NCI-H524 (cell line): ENCODE data around the gene GGTA1.

ENCODE experiments used
- DNase-seq, 2 experiments: peaks; one replicate each; lab custom pipeline; 2025; lab: John Stamatoyannopoulos, UW

Gene GGTA1

GRCh38 chr9:121499177-121499426 lies 542 bp downstream of the GGTA1 start:
- no peak for DNase-seq

- peak in 1 of 2 experiments; percentile 38 for DNase-seq
These were observed 1.0 kb downstream of the GGTA1 start for GRCh38 chr9:121498487-121499176.

DNA sequence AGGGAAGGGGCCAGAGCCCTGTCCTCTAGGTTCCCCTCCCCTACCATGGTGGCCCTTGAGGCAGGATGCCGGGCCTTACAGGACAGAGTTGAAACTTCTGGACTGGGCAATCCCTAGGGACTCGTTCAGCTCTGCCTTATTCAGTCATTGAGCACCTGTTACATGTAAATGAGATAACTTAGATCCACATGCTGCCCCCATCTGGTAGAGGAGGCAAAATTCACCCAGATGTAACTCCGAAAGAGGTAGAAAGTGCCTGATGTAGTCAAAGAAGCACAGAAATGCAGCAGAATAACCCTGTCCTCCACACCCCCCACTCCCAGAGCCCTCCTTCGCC lies 1.5 kb downstream of the GGTA1 start:
- peak; percentile 88 to 97 for DNase-seq

GRCh38 chr9:121495976-121496375 lies 3.7 kb downstream of the GGTA1 start:
- no peak for DNase-seq

- no peak for DNase-seq
These were observed 5.5 kb downstream of the GGTA1 start for GRCh38 chr9:121494192-121494591.

DNA sequence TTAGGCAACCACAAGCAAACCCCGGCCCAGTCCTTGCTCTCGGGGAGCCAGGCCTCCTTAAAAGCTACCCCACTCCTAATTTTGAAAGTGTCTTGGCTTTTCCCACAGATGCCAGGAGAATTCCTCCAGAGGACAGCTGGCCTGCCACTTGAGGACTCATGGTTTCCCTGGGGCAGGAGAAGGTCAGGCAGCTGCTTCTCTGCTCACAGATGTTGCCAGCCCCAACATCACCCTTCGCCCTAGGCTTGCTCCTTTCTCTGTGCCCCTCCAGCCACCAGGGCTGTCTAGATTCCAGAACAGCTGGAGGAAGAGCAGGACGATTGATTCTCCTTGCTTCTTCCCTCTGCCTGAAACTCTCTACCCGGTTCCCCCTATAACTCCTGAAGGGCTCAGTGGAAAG lies 8.5 kb downstream of the GGTA1 start:
- DNase-seq: peak in 1 of 2 experiments; percentile 33

DNA sequence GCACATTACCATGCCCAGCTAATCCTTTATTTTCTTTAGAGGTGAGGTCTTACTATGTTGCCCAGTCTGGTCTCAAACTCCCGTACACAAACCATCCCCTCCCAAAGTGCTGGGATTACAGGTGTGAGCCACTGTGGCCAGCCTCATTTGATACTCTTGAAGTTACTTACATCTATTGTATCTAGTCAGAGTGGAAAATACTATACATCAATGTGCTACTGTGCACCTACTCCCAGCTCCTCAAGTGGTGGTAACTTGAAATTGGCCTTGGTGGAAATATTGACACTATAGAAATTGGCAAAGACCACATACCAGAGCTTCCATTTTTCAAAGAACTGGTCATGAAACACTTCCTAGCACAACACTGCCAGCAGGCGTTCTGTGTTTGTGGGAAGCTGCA lies 10.3 kb downstream of the GGTA1 start:
- no peak for DNase-seq

GRCh38 chr9:121486043-121486442 lies 13.6 kb downstream of the GGTA1 start:
- no peak for DNase-seq

DNA sequence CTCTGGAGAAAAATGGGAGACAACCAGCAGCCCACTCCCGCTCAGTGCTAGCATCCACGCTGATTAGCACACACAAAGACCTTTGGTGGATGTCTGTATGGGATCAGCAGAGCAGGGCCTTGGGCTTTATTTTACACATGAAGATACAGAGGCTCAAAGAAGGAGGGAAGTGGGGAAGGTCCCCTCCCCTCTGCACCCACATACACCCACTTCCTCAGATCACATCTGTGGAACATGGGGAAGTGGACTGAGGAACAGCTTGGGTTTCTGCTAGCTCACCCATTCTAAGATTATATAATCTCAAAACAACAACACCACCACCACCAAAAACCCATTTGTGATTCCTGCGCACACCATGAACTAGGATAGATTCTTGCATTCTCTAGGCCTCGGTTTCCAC lies 14.0 kb downstream of the GGTA1 start:
- DNase-seq: no peak

DNA sequence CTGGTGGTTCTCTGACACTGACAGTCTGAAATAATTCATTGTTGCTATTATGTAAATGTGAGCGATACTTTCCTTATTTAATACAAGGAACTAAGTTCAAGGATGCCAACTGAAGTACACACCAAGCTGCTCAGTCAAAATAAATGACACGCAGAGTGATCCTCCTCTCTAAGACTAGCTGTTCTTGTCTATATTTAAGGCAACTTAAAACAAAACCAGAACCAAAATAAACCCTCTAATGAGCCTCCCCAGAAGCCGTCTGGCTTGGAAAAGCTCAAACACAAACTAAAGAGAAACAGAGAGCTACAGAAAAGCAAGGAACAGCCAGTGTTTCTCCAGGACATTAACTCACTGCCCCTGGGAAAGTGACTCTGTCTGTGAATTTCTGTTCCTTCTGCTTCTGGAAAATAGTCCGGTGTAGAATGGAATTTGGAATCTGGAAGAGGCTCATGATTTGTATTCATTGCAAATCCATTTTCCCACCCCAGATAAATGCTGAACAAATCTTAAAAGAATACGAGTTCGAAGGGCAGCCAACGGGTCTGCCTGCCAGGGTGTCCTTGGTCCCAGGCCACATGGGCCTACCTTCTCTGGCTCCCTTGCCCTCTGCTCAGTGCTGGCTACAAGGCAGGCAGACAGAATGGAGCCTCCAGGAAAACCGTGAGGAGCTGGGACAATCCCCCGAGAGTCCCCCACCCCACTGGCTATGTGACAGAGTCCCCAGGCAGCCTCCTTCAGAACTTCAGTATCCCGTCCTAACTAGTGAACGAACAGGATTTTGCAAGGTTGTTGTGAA lies 14.8 kb downstream of the GGTA1 start:
- no peak for DNase-seq

- DNase-seq: no peak
These were observed 16.1 kb downstream of the GGTA1 start for GRCh38 chr9:121483473-121484031.

DNA sequence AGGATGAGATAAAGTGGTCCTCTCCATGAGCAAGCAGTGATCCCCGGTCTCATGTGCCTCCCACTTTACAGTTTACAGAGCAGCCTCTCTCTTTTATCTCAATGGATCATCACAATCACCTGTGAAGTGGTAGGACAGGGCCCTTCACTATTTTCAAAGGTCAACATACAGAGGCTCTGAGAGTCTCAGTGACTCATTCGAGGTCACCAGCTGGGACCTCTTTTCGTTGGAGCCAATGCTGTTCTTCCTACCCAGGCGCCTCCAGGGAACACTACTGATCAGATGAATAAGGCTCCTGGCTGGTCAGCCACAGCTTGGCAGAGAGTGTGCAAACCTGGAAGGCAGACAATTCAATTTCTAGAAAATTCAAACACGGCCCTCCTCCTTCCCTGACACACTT lies 16.6 kb downstream of the GGTA1 start:
- DNase-seq: no peak

DNA sequence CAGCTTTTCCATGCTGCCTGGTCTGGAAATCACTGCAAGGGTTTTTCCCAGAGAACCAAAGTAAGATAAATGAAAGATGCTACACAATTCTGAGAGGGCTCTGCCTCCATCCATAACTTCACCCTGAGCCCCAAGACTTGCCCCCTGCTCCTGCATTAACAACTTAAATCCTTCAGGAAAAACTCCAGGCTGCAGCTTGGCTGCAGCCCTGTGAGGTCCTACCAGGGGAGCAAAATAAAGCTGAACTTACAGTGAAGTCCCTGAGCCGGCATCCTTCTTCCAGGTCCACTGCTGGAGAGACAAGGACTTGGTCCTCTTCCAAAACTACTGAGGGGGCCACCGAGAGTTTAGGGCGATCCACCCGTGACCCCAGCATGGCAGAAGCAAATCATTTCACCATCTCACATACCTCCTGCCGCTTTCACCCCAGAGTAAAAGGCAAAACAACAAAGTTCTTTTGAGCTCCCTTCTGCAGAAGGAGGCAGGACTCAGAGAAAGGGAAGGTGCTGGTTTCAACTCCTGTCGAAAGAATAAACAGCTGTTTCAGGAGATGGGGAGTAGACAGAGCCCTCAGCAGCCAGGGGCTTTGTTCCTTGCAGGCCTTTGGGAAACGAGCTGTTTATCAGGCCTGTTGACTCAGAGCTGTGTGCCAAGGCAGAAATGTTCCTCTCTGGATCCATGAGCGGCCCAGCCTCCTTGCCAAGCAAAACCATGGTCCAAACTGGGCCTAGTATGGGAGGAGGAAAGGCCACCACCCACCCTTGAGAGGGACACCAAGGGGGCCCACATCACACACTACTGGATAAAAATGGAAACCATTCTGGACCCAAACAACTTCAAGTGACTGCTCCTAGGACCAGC lies 20.6 kb downstream of the GGTA1 start:
- no peak for DNase-seq

DNA sequence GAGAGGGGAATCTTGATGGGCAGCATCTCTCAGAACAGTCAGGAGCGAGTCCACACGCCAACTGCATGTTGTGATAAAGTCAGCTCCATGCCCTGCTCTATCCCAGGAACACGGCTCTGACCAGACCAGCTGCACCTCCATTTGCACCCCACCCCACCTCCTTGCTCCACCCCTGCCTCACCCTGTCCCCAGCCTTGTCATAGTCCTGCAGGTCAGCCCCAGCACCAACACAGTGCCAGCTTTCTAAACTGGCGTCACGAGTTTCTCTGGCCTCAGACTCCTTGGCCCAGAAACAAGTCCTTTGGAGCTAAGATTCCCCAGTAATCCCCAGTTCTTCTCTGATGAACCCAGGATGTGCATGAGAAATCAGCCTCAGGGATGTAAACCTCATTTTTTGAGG lies 23.5 kb downstream of the GGTA1 start:
- DNase-seq: no peak

DNA sequence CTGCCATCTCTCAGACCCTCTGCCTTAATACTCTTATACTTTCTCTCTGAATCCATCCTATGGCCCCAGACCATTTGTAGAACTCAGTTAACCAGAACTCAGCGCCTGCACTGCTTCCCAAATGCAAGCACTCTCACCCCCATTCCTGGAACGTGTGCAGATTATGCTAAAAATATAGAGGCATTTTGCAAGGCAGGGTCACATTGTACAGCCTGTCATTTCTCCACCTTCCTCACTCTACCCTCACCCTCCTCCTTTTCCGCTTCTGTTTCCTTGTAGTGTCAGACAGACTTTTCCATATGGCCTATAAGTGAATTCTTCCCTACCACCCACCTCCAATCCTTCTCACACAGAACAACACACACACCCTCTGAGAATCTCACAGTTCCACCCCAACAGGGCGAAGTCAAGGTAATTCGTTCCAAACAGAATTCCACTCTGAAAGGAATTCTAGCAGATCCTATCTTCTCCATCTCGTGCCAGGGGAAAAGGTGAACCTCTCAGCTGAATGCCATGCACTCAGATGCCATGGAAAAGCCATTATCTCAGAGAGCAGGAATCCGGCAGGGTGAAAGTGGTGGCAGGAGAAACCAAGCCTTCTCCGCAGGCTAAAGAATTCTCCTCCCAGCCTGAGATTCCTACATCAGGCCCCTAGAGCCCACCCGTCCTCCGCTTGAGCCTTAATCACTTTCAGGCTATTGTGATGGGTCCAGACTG lies 25.3 kb downstream of the GGTA1 start:
- DNase-seq: no peak

DNA sequence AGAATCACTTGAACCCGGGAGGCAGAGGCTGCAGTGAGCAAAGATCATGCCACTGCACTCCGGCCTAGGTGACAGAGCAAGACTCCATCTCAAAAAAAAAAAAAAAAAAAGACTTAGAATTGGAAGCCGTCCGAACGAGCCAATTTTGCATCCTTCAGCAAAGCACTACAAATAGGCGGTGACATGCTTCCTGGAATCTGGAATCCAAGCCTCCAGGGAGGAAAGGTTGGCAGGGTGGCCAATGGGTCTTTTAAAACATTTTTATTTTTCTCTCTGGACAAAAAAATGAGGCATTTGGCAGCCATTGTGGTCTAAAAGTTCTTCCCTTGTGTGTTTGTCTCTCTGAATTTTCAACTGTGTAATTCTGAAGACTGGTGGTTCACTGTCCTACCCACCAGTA lies 26.4 kb downstream of the GGTA1 start:
- DNase-seq: no peak

- peak; percentile 41 to 86 for DNase-seq
These were observed 27.2 kb downstream of the GGTA1 start for GRCh38 chr9:121472446-121472845.

GRCh38 chr9:121466142-121466541 lies 33.5 kb downstream of the GGTA1 start:
- no peak for DNase-seq

GRCh38 chr9:121464968-121465367 lies 34.7 kb downstream of the GGTA1 start:
- no peak for DNase-seq

DNA sequence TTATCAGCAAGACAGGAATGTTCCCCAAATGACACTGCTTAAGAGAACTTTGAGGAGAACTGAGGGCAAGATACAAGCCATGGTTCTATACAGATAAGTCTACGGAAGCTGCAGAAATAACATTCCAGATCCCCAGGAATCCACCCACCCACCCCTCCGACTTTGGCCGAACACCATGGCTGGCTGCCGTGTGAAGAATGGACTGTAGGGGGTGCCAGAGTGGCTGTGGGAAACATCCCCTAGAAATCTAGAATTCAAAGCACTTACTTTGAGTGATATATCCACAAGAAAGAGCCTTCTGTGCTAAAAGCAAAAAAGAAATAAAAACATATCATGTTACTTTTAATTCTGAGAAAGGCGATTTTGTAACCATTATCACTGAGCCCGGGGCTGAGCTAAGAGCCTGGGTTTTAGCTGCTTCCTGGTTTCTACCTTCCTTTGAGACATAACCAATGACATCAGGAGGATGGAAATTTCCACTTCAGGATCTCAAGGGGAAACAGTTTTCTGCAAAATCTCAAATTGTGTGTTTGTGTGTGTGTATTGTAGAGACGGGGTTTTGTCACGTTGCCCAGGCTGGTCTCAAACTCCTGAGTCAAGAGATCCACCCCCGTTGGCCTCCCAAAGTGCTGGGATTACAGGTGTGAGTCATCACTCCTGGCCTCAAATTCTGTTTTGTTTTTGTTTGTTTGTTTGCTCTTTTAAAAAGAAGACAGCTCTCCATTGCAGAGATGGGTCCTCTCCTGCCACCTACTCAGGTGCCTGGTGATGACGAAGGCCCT lies 36.4 kb downstream of the GGTA1 start:
- peak in 1 of 2 experiments; percentile 21 for DNase-seq

DNA sequence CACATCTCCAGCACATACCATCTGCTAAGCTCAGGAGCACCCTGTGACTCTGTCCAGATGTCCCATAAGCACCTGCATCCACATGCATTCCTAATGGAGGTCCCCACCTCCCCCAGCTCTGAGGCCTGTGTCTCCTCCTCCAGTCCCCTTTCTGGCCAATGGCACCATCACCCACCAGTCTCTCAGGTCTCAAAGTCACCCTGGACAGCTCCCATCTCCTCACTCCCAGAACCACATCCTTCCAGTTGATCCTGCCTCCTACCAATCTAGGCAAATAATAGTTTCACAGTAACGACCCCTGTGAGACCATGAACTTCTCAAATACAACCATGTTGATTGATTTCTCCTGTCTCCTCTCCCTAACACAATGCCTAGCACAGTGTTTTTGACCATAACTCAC lies 40.1 kb downstream of the GGTA1 start:
- peak in 1 of 2 experiments; percentile 19 for DNase-seq
